Memory B cell (primary cell): ENCODE data around the gene PSMC4.
"Not testable (repeated sequence)": the region's sequence is repeated elsewhere in the genome, so short reads cannot be mapped to it uniquely, and the experiment has no call there.

ENCODE experiments used
- ATAC-seq: fragments of 150-1000 bp; cut with Tn5 transposase; 2 replicates; pipeline ENCODE4 v1.10.0; 2021; ENCODE audit warnings: low read depth, mild to moderate bottlenecking, moderate library complexity
- DNase-seq, 2 donors: peaks; one replicate each; pipeline ENCODE4 v3.0.0; 2022; ENCODE audit warnings: low spot score in 2 of 2
- H3K27ac Mint-ChIP-seq: one replicate; pipeline ENCODE4 v1.8.0; 2022; ENCODE audit warnings: mild to moderate bottlenecking, moderate library complexity, mixed read lengths
- H3K27me3 Mint-ChIP-seq: one replicate; pipeline ENCODE4 v1.8.0; 2022; ENCODE audit warnings: mixed read lengths
- H3K36me3 Mint-ChIP-seq: one replicate; pipeline ENCODE4 v1.8.0; 2022; ENCODE audit warnings: mild to moderate bottlenecking, mixed read lengths
- H3K4me1 Mint-ChIP-seq: one replicate; pipeline ENCODE4 v1.8.0; 2022; ENCODE audit warnings: mixed read lengths
- H3K4me3 Mint-ChIP-seq: one replicate; pipeline ENCODE4 v1.8.0; 2022; ENCODE audit warnings: mild to moderate bottlenecking, moderate library complexity, mixed read lengths
- H3K9me3 Mint-ChIP-seq: one replicate; pipeline ENCODE4 v1.8.0; 2022; ENCODE audit warnings: mixed read lengths

The PSMC4 gene

DNA sequence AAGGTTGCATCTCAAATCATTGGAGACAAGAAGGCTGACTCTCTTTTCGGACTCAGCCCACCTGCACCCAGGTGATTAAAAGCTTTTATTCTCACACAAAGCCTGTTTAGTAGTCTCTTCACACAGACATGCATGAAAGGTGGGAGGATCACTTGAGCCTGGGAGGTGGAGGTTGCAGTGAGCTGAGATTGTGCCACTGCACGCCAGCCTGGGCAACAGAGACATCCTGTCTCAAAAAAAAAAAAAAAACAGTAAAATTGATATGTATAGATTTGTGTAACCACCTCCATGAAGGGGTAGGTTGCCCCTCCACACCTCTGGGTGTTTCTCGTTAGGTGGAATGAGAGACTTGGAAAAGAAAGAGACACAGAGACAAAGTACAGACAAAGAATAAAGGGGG lies 12.0 kb upstream of the PSMC4 start:
- DNase-seq, H3K9me3 Mint-ChIP-seq, ATAC-seq, H3K27me3 Mint-ChIP-seq, H3K36me3 Mint-ChIP-seq, H3K27ac Mint-ChIP-seq: not testable (repeated sequence)
- Mint-ChIP-seq H3K4me1 (peaks cover 18% of the 10 kb centered on the region), H3K4me3 (peak overlapping the region; percentile 22)

- not testable (repeated sequence) for ATAC-seq, DNase-seq, H3K27ac Mint-ChIP-seq, H3K4me3 Mint-ChIP-seq, H3K9me3 Mint-ChIP-seq, H3K27me3 Mint-ChIP-seq, H3K36me3 Mint-ChIP-seq
- H3K4me1 Mint-ChIP-seq: peaks cover 17% of the 10 kb centered on the region
These were observed 11.6 kb upstream of the PSMC4 start for GRCh38 chr19:39959407-39959806.

DNA sequence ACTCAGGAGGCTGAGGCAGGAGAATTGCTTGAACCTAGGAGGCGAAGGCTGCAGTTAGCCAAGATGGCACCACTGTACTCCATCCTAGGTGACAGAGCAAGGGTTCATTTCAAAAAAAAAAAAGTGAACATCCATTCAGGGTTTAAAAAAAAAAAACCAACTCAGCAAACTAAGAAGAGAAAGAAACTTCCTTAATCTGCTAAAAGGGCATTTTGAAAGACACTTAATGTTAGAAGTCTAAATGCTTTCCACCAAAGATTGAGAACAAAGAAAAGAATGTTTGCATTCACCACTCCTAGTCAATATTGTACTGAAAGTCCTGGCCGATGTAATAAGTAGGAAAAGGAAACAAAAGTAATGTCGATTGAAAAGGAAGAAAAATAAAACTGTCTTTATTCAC lies 7.1 kb upstream of the PSMC4 start:
- Mint-ChIP-seq H3K27ac (no peak overlapping the region), H3K27me3 (no peaks in the 10 kb centered on the region), H3K4me1 (peaks cover 11% of the 10 kb centered on the region), H3K9me3 (no peaks in the 10 kb centered on the region), H3K36me3 (no peaks in the 10 kb centered on the region), H3K4me3 (no peak overlapping the region)
- DNase-seq (no peak), ATAC-seq (no peak)

DNA sequence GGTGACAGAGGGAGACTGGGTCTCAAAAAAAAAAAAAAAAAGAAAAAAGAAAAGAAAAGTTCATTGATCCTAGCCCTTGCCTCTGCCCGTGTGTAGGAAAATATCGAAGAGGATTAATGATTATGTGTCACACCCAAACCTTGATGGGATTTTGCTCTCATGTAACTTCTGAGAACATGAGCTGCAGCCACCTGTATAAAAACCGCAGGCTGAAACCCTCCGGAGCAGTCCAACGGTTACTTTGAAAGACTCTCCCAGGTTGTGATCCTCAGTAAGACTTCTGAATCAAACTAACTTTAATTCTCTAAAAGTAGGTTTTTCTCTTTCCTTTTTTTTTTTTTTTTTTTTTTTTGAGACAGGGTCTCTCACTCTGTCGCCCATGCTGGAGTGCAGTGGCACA lies 4.3 kb upstream of the PSMC4 start:
- no peak for ATAC-seq
- no peaks in the 10 kb centered on the region for H3K27me3 Mint-ChIP-seq
- DNase-seq: no peak
- no peaks in the 10 kb centered on the region for H3K36me3 Mint-ChIP-seq
- peaks cover 15% of the 10 kb centered on the region for H3K4me1 Mint-ChIP-seq
- H3K27ac Mint-ChIP-seq: no peak overlapping the region
- no peaks in the 10 kb centered on the region for H3K9me3 Mint-ChIP-seq
- no peak overlapping the region for H3K4me3 Mint-ChIP-seq

DNA sequence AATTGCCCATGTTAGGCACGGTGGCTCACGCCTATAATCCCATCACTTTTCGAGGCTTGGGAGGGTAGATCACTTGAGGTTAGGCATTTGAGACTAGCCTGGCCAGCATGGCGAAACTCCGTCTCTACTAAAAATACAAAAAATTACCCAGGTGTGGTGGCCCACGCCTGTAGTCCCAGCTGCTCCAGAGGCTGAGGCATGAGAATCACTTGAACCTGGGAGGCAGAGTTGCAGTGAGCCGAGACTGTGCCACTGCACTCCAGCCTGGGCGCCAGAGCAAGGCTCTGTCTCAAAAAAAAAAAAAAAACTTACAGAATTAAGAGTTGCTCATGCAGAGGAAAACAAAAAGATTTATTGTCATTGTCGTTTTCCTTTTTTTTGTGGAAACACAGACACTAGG lies 3.4 kb upstream of the PSMC4 start:
- peaks cover 18% of the 10 kb centered on the region for H3K4me1 Mint-ChIP-seq
- no peaks in the 10 kb centered on the region for H3K27me3 Mint-ChIP-seq
- H3K27ac Mint-ChIP-seq: no peak overlapping the region
- ATAC-seq: no peak
- no peaks in the 10 kb centered on the region for H3K36me3 Mint-ChIP-seq
- H3K4me3 Mint-ChIP-seq: no peak overlapping the region
- H3K9me3 Mint-ChIP-seq: no peaks in the 10 kb centered on the region
- no peak for DNase-seq

DNA sequence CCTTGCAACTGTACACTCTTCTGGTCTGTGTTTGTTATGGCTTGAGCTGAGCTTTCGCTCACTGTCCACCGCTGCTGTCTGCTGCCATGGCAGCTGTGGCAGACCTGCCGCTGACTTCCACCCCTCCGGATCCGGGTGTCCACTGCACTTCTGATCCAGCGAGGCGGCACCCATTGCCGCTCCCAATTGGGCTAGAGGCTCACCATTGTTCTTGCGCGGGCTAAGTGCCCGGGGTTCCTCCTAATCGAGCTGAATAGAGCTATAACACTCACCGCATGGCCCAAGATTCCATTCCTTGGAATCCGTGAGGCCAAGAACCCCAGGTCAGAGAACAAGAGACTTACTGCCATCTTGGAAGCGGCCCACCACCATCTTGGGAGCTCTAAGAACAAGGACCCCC lies 2.2 kb upstream of the PSMC4 start:
- DNase-seq: no peak
- Mint-ChIP-seq H3K36me3 (peaks cover 3% of the 10 kb centered on the region), H3K4me1 (peaks cover 21% of the 10 kb centered on the region), H3K4me3 (no peak overlapping the region), H3K9me3 (no peaks in the 10 kb centered on the region), H3K27me3 (no peaks in the 10 kb centered on the region), H3K27ac (no peak overlapping the region)
- ATAC-seq: no peak

DNA sequence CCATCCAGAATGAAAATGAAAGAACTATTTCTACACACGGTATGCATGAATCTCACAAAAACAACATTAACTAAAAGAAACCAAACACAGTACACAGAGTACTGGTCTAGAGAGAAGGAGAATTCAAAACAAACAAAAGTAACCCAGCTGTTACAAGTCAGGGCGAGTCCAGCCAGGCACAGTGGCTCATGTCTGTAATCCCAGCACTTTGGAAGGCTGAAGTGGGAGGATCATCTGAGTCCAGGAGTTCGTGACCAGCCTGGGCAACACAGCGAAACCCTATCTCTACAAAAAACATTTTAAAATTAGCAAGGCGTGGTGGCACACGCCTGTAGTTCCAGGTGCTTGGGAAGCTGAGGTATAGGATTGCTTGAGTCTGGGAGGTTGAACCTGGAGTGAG lies 1.7 kb upstream of the PSMC4 start:
- Mint-ChIP-seq H3K36me3 (peaks cover 5% of the 10 kb centered on the region), H3K27ac (peak overlapping the region; percentile 96), H3K9me3 (no peaks in the 10 kb centered on the region), H3K27me3 (no peaks in the 10 kb centered on the region), H3K4me1 (peaks cover 23% of the 10 kb centered on the region), H3K4me3 (peak overlapping the region; percentile 41)
- ATAC-seq (no peak), DNase-seq (no peak)

- DNase-seq: no peak
- Mint-ChIP-seq H3K36me3 (peaks cover 10% of the 10 kb centered on the region), H3K27me3 (no peaks in the 10 kb centered on the region), H3K4me3 (peak overlapping the region; percentile 94), H3K27ac (peak overlapping the region; percentile 96), H3K4me1 (peaks cover 23% of the 10 kb centered on the region), H3K9me3 (no peaks in the 10 kb centered on the region)
- no peak for ATAC-seq
These were observed 1.1 kb upstream of the PSMC4 start for GRCh38 chr19:39969681-39970424.

DNA sequence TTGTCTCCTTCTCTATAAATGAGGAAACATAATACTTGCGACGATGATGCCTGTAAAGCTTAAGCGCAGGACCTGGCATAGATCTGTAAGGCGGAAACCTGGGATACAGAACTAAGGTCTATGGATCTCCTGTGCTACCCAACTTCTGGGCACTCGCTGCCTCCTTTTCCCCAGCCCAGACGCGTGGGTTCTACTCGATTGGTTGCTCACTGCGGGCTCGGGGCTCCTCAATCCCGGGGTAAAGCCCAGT lies 615 bp upstream of the PSMC4 start:
- ATAC-seq (peak; percentile 15), DNase-seq (no peak)
- Mint-ChIP-seq H3K36me3 (peaks cover 11% of the 10 kb centered on the region), H3K4me1 (peaks cover 23% of the 10 kb centered on the region), H3K27ac (peak overlapping the region; percentile 96), H3K9me3 (no peaks in the 10 kb centered on the region), H3K4me3 (peak overlapping the region; percentile 94), H3K27me3 (no peaks in the 10 kb centered on the region)

- peak overlapping the region; percentile 94 for H3K4me3 Mint-ChIP-seq
- H3K27ac Mint-ChIP-seq: peak overlapping the region; percentile 96
- DNase-seq (no peak), ATAC-seq (no peak)
- H3K9me3 Mint-ChIP-seq: no peaks in the 10 kb centered on the region
- no peaks in the 10 kb centered on the region for H3K27me3 Mint-ChIP-seq
- H3K4me1 Mint-ChIP-seq: peaks cover 23% of the 10 kb centered on the region
- peaks cover 16% of the 10 kb centered on the region for H3K36me3 Mint-ChIP-seq
These were observed 543 bp downstream of the PSMC4 start for GRCh38 chr19:39971380-39972035.

- Mint-ChIP-seq H3K9me3 (no peaks in the 10 kb centered on the region), H3K36me3 (peaks cover 28% of the 10 kb centered on the region), H3K4me1 (peaks cover 24% of the 10 kb centered on the region), H3K27ac (peak overlapping the region; percentile 61), H3K27me3 (no peaks in the 10 kb centered on the region), H3K4me3 (no peak overlapping the region)
- ATAC-seq (no peak), DNase-seq (no peak)
These were observed 3.6 kb downstream of the PSMC4 start for GRCh38 chr19:39974377-39975155.

DNA sequence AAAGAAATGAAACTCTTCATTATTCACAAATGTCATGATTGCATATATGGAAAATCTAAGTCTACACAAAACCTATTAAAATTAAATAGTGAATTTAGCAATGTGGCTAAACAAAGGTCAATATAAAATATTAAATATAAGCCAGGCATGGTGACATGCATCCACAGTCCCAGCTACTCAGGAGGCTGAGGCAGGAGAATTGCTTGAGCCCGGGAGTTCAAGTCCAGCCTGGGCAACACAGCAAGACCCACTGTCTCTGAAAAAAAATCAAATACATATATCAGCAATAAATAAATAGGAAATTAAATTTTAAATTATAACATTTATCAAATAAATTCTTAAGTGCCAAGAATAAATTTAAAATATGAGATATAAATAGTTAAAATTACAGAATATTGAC lies 11.9 kb downstream of the PSMC4 start:
- no peak overlapping the region for H3K27ac Mint-ChIP-seq
- H3K4me1 Mint-ChIP-seq: peaks cover 2% of the 10 kb centered on the region
- peaks cover 14% of the 10 kb centered on the region for H3K9me3 Mint-ChIP-seq
- DNase-seq: no peak
- ATAC-seq: no peak
- peaks cover 48% of the 10 kb centered on the region for H3K36me3 Mint-ChIP-seq
- no peak overlapping the region for H3K4me3 Mint-ChIP-seq
- no peaks in the 10 kb centered on the region for H3K27me3 Mint-ChIP-seq

- H3K27ac Mint-ChIP-seq: no peak overlapping the region
- peaks cover 41% of the 10 kb centered on the region for H3K36me3 Mint-ChIP-seq
- H3K4me1 Mint-ChIP-seq: no peaks in the 10 kb centered on the region
- H3K27me3 Mint-ChIP-seq: no peaks in the 10 kb centered on the region
- H3K9me3 Mint-ChIP-seq: peaks cover 14% of the 10 kb centered on the region
- ATAC-seq (no peak), DNase-seq (no peak)
- no peak overlapping the region for H3K4me3 Mint-ChIP-seq
These were observed 12.8 kb downstream of the PSMC4 start for GRCh38 chr19:39983695-39984300.

- peaks cover 31% of the 10 kb centered on the region for H3K36me3 Mint-ChIP-seq
- ATAC-seq: no peak
These were observed 15.7 kb downstream of the PSMC4 start for GRCh38 chr19:39986643-39987042.

More at GRCh38 chr19:39986643-39987042, 15.7 kb downstream of the PSMC4 start:
- Mint-ChIP-seq H3K4me1 (peaks cover 10% of the 10 kb centered on the region), H3K27ac (no peak overlapping the region), H3K4me3 (no peak overlapping the region), H3K27me3 (no peaks in the 10 kb centered on the region), H3K9me3 (peaks cover 14% of the 10 kb centered on the region)
- DNase-seq: no peak
